ENCODE measurements around the gene CDK2. TPM values are rescaled to one million over a fixed set of nuclear protein-coding genes. Genes with fewer than 3 reads are reported as not detected.
"Not testable (repeated sequence)": the region's sequence is repeated elsewhere in the genome, so short reads cannot be mapped to it uniquely, and the experiment has no call there.

Gene CDK2
- 2.3 and 2.6 TPM in 2 replicates for polyA plus RNA-seq
- 1.7 TPM in 1 of 2 replicates, not detected in the other for polyA minus RNA-seq

- Histone ChIP-seq H3K9me2 (ENCODE audit: insufficient read depth, low read length) (no peaks in the 10 kb centered on the region), H2AFZ (ENCODE audit: low read depth, low read length) (peak within 1 kb of the TSS; percentile 57), H3K9me3 (ENCODE audit: low read length) (no peaks in the 10 kb centered on the region), H3F3A (ENCODE audit: insufficient read depth, low read length, poor library complexity, severe bottlenecking) (no peaks in the 10 kb centered on the region), H3K79me2 (replicated peaks; ENCODE audit: insufficient read depth, low read length) (no peaks in the 10 kb centered on the region), H3K4me3 (ENCODE audit: low read length) (peak within 1 kb of the TSS; percentile 83), H3K4me2 (ENCODE audit: low read length) (peak within 1 kb of the TSS; percentile 68), H3K27ac (ENCODE audit: low read length) (no peak within 1 kb of the TSS), H3K27me3 (ENCODE audit: insufficient read depth, low read depth, low read length) (no peaks in the 10 kb centered on the region), H3K36me3 (ENCODE audit: insufficient read depth, low read length) (no peaks in the 10 kb centered on the region), H3K9ac (ENCODE audit: low read length) (peak within 1 kb of the TSS; percentile 34), H4K20me1 (ENCODE audit: insufficient read depth) (no peaks in the 10 kb centered on the region)
- TF ChIP-seq RAD21 (conservative IDR thresholded peaks at IDR 0.05) (no peak), REST (IDR thresholded peaks at IDR 0.05; ENCODE audit: borderline replicate concordance) (no peak), EZH2 (IDR thresholded peaks at IDR 0.05; ENCODE audit: borderline replicate concordance, insufficient read depth, low read length, poor library complexity, severe bottlenecking) (no peak), POLR2AphosphoS5 (IDR thresholded peaks at IDR 0.05) (no peak), SMC3 (conservative IDR thresholded peaks at IDR 0.05; ENCODE audit: poor library complexity) (no peak), EP300 (conservative IDR thresholded peaks at IDR 0.05; ENCODE audit: poor library complexity, severe bottlenecking) (no peak), MXI1 (conservative IDR thresholded peaks at IDR 0.05; ENCODE audit: poor library complexity, severe bottlenecking) (no peak), TAF1 (IDR thresholded peaks at IDR 0.05; ENCODE audit: low read depth) (no peak), CTCF (IDR thresholded peaks at IDR 0.05; ENCODE audit: poor library complexity, severe bottlenecking) (no peak)
Observed at GRCh38 chr12:55966408-55967281, at the start of gene CDK2. Gene CDK2 (plus strand): TSS chr12:55966830. CDS start chr12:55967009, 179 bp downstream.

- not testable (repeated sequence) for H3K9ac ChIP-seq (ENCODE audit: low read length); H4K20me1 ChIP-seq (ENCODE audit: insufficient read depth)
Observed at GRCh38 chr12:55919032-55919431, 47.6 kb upstream of the CDK2 start.

More at GRCh38 chr12:55919032-55919431, 47.6 kb upstream of the CDK2 start:
- not testable (repeated sequence) for H3K27ac ChIP-seq (ENCODE audit: low read length); H3K4me3 ChIP-seq (ENCODE audit: low read length); H3K36me3 ChIP-seq (ENCODE audit: insufficient read depth, low read length); H2AFZ ChIP-seq (ENCODE audit: low read depth, low read length); H3K27me3 ChIP-seq (ENCODE audit: insufficient read depth, low read depth, low read length); H3K9me2 ChIP-seq (ENCODE audit: insufficient read depth, low read length); H3K9me3 ChIP-seq (ENCODE audit: low read length); H3K4me2 ChIP-seq (ENCODE audit: low read length); H3F3A ChIP-seq (ENCODE audit: insufficient read depth, low read length, poor library complexity, severe bottlenecking)
- H3K79me2 ChIP-seq (replicated peaks; ENCODE audit: insufficient read depth, low read length): peaks cover 24% of the 10 kb centered on the region

Data from neural cell (in vitro differentiated cells).